Heart left ventricle (tissue), 13 donors: ENCODE results near the gene PSMD13.

Experiments used
- POLR2A ChIP-seq, 2 donors: fragments of 450-650 bp; IDR thresholded peaks; one replicate each; pipeline ENCODE4 v1.6.1; 2017; ENCODE audit warnings: antibody characterized with exemption in 2 of 2, mild to moderate bottlenecking in 2 of 2, moderate library complexity in 2 of 2
- TF ChIP-seq, protein P1 (sequence below), 12 donors: fragments of 200-600 bp; sonication (generic) in 4 of 12; IDR thresholded peaks; one replicate each; pipeline versions ENCODE4 v1.5.0 to v1.8.0; 2018 to 2022; ENCODE audit warnings: antibody characterized with exemption in 12 of 12, mild to moderate bottlenecking in 5 of 12
- donor health status: ischemic (EF 13 %, LVEDD 7.1; RV severe dilation, severe dysfunction).
- donor health status: DM: no; HTN: yes; CAD: no.
- donor health status: DM: no; HTN: no; CAD: no.
- donor health status: ischemic (EF 25% LVEDD 6.9; RV normal size, moderate dysfunction).
- donor health status: ischemic (EF 25% LVEDD 5.7; RV mildly dilated, moderate dysfunction).
- donor health status: ischemic (EF 35%, LVEDD 5.7; RV mildly dilated, moderate dysfunction).
- donor health status: nonischemic (EF 11% LVEDD 7.7; RV severe dilation, severe dysfunction).
- donor health status: DM: yes; HTN: yes; CAD: no.
- donor health status: PGD.
- donor health status: ischemic (EF 29% LVEDD 5.4; RV normal size, mild dysfunction).
- donor health status: nonischemic (EF 23%, LVEDD 6.1; RV moderate dilation, normal function).

DNA sequence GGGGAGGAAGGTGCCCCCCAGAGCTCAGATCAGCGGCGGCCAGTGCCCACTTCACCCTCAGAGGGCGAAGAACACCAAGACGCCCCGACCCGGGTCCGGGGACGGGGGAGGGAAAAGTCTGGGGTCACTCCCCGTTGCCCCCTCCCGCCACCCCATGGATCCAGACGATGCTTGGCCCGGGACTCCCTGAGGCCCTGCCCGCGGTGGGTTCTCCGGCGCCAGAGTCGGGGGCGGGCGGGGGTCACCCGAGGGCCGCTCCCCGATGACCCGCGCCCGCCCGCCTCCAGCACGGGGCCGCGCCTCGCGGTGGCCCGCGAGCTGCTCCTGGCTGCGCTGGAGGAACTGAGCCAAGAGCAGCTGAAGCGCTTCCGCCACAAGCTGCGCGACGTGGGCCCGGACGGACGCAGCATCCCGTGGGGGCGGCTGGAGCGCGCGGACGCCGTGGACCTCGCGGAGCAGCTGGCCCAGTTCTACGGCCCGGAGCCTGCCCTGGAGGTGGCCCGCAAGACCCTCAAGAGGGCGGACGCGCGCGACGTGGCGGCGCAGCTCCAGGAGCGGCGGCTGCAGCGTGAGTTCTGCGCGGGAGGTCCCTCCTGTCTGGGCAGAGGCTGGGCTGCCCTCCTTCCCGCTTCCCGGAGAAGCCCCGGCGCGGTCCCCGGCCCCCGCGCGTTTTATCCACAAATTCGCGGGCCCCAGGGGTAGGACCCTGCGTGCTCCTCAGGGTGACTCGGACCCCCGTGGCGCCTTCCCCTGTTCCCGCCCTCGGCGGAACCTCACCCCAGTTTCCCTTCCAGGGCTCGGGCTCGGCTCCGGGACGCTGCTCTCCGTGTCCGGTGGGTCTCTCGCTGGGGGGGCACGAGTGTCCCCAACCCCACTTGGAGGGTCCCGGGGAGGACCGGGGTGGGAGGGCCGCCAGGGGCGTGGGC, 42.5 kb downstream of the PSMD13 start:
- TF ChIP-seq POLR2A (IDR thresholded peaks at IDR 0.05) = no peak
- TF ChIP-seq, protein P1, sequence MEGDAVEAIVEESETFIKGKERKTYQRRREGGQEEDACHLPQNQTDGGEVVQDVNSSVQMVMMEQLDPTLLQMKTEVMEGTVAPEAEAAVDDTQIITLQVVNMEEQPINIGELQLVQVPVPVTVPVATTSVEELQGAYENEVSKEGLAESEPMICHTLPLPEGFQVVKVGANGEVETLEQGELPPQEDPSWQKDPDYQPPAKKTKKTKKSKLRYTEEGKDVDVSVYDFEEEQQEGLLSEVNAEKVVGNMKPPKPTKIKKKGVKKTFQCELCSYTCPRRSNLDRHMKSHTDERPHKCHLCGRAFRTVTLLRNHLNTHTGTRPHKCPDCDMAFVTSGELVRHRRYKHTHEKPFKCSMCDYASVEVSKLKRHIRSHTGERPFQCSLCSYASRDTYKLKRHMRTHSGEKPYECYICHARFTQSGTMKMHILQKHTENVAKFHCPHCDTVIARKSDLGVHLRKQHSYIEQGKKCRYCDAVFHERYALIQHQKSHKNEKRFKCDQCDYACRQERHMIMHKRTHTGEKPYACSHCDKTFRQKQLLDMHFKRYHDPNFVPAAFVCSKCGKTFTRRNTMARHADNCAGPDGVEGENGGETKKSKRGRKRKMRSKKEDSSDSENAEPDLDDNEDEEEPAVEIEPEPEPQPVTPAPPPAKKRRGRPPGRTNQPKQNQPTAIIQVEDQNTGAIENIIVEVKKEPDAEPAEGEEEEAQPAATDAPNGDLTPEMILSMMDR (IDR thresholded peaks at IDR 0.05) = no peak
